ENCODE data around the gene NFILZ. TPM values are rescaled to one million over a fixed set of nuclear protein-coding genes. Genes with fewer than 3 reads are reported as not detected.
"Not testable (repeated sequence)": the region's sequence is repeated elsewhere in the genome, so short reads cannot be mapped to it uniquely, and the experiment has no call there.

Gene NFILZ
- total and polyA plus RNA-seq, 10 donors, result not detected

DNA sequence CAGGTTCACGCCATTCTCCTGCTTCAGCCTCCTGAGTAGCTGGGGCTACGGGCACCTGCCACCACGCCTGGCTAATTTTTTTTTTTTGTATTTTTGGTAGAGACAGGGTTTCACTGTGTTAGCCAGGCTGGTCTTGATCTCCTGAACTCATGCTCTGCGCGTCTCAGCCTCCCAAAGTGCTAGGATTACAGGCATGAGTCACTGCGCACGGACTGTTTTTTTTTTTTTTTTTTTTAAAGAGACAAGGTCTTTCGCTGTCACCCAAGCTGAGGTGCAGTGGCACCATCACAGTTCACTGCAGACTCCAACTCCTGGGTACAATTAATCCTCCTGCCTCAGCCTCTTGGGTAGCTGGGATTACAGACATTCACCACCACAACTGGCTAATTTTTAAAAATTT, 11.7 kb upstream of the NFILZ start:
- 74 to 80% (median 78%) methylated on average over 8 of the region's 8 CpGs for WGBS, 5 donors
- peaks cover 0 to 14% (median 3%) of the 10 kb centered on the region in 6 donors for H3K4me1 ChIP-seq
- intact Hi-C loops (cut with DNase I; ENCODE audit: low total_unique reads), result no loop called here

DNA sequence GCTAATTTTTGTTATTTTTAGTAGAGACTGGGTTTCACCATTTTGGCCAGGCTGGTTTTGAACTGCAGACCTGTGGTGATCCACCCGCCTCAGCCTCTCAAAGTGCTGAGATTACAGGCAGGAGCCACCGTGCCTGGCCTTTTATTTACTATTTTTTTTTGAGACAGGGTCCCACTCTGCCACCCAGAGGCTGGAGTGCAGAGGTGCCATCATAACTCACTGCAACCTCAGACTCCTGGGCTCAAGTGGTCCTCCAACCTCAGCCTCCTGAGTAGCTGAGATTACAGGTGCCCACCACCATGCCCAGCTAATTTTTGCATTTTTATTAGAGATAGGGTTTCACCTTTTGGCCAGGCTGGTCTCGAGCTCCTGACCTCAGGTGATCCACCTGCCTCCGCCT, 7.5 kb upstream of the NFILZ start:
- H3K27ac ChIP-seq; H3K36me3 ChIP-seq; DNase-seq; H3K4me1 ChIP-seq; intact Hi-C loops (cut with DNase I; ENCODE audit: low total_unique reads); H3K4me3 ChIP-seq; H3K9me3 ChIP-seq: not testable (repeated sequence)
- H3K27me3 ChIP-seq (replicated peaks in 1 of 7), result peaks cover 0 to 12% (median 0%) of the 10 kb centered on the region in 7 donors
- 58 to 63% (median 60%) methylated on average over 4 of the region's 4 CpGs for WGBS, 5 donors

More for the DNA sequence above, 11.7 kb upstream of the NFILZ start:
- no peak overlapping the region for H3K4me3 ChIP-seq
- no peaks in the 10 kb centered on the region for H3K36me3 ChIP-seq
- no peak overlapping the region for H3K27ac ChIP-seq
- TF ChIP-seq, protein P1, sequence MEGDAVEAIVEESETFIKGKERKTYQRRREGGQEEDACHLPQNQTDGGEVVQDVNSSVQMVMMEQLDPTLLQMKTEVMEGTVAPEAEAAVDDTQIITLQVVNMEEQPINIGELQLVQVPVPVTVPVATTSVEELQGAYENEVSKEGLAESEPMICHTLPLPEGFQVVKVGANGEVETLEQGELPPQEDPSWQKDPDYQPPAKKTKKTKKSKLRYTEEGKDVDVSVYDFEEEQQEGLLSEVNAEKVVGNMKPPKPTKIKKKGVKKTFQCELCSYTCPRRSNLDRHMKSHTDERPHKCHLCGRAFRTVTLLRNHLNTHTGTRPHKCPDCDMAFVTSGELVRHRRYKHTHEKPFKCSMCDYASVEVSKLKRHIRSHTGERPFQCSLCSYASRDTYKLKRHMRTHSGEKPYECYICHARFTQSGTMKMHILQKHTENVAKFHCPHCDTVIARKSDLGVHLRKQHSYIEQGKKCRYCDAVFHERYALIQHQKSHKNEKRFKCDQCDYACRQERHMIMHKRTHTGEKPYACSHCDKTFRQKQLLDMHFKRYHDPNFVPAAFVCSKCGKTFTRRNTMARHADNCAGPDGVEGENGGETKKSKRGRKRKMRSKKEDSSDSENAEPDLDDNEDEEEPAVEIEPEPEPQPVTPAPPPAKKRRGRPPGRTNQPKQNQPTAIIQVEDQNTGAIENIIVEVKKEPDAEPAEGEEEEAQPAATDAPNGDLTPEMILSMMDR (IDR thresholded peaks at IDR 0.05 in 8 of 11, conservative IDR thresholded peaks at IDR 0.05 in 3 of 11), result no peak
- TF ChIP-seq POLR2A (IDR thresholded peaks at IDR 0.05), result no peak
- TF ChIP-seq POLR2AphosphoS5 (IDR thresholded peaks at IDR 0.05), result no peak
- H3K27me3 ChIP-seq (replicated peaks in 1 of 7), result peaks cover 0 to 12% (median 0%) of the 10 kb centered on the region in 7 donors
- no peaks in the 10 kb centered on the region for H3K9me3 ChIP-seq
- no peak for DNase-seq

DNA sequence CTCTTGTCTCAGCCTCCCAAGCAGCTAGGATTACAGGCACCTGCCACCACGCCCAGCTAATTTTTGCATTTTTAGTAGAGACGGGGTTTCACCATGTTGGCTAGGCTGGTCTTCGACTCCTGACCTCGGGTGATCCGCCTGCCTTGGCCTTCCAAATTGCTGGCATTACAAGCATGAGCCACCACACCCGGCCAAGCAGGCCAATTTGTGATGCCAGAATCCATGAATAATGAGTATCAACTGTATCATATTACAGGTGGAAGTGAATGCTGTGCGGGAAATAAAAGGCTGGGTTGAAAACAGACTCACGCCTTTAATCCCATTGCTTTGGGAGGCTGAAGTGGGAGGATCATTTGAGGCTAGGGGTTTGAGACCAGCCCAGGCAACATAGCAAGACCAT, 3.6 kb upstream of the NFILZ start:
- DNase-seq, result no peak
- peaks cover 0 to 17% (median 0%) of the 10 kb centered on the region in 8 donors for H3K9me3 ChIP-seq
- no peak overlapping the region for H3K4me3 ChIP-seq
- H3K27ac ChIP-seq, result no peak overlapping the region
- H3K27me3 ChIP-seq (replicated peaks in 1 of 7), result no peaks in the 10 kb centered on the region
- intact Hi-C loops (cut with DNase I; ENCODE audit: low total_unique reads), result no loop called here
- H3K4me1 ChIP-seq, result no peaks in the 10 kb centered on the region
- 78 to 89% (median 87%) methylated on average over 8 of the region's 8 CpGs for WGBS, 5 donors
- no peaks in the 10 kb centered on the region for H3K36me3 ChIP-seq
- TF ChIP-seq POLR2AphosphoS5 (IDR thresholded peaks at IDR 0.05), result no peak
- TF ChIP-seq POLR2A (IDR thresholded peaks at IDR 0.05), result no peak
- TF ChIP-seq, protein P1 (IDR thresholded peaks at IDR 0.05 in 8 of 11, conservative IDR thresholded peaks at IDR 0.05 in 3 of 11), result no peak

DNA sequence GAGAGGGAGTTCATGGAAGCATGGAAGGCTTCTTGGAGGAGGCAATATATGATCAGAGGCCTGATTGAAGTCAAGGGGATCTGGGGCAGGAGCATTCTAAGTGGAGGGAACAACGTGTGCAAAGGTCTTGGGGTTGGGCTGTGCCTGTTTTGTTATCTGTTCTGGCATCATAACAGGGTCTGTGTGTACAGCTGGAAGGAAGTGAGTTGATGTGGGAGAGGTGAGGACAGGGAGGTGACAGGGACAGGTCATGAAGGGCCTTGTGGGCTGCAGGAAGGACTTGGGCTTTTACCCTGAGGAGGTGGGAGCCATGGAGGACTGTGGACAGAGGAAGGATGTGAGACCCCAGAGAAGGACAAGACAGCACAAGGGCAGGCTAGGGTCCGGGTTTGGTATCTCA, 1.2 kb upstream of the NFILZ start:
- no peaks in the 10 kb centered on the region for H3K4me1 ChIP-seq
- H3K27ac ChIP-seq, result no peak overlapping the region
- TF ChIP-seq, protein P1 (IDR thresholded peaks at IDR 0.05 in 8 of 11, conservative IDR thresholded peaks at IDR 0.05 in 3 of 11), result no peak
- TF ChIP-seq POLR2A (IDR thresholded peaks at IDR 0.05) (no peak), POLR2AphosphoS5 (IDR thresholded peaks at IDR 0.05) (no peak)
- intact Hi-C loops (cut with DNase I; ENCODE audit: low total_unique reads), result no loop called here
- WGBS, 5 donors, result 69 to 88% (median 79%) methylated on average over 2 of the region's 2 CpGs
- no peak overlapping the region for H3K4me3 ChIP-seq
- no peak for DNase-seq
- peaks cover 0 to 17% (median 0%) of the 10 kb centered on the region in 8 donors for H3K9me3 ChIP-seq
- H3K36me3 ChIP-seq, result no peaks in the 10 kb centered on the region
- H3K27me3 ChIP-seq (replicated peaks in 1 of 7), result no peaks in the 10 kb centered on the region
